HCT116 (cell line): ENCODE data around the gene HMGXB3. TPM values are rescaled to one million over a fixed set of nuclear protein-coding genes. Genes with fewer than 3 reads are reported as not detected.

Source experiments
- ATAC-seq: fragments of 200-7000 bp; cut with Tn5 transposase; 2 replicates; pipeline ENCODE4 v1.9.1; 2020; ENCODE audit warnings: mild to moderate bottlenecking, moderate library complexity
- BruUV-seq: library from RNA; stranded (reverse); fragments of 400-500 nt; replicated peaks from 2 replicates; lab custom pipeline; 2021; lab: Mats Ljungman, UMichigan
- CTCF ChIA-PET: fragments of 300-600 bp; sonication (Branson Sonifier 250); formaldehyde crosslinking; loops from one replicate; lab custom pipeline; 2021; ENCODE audit warnings: antibody characterized with exemption; lab: Charles Lee
- POLR2A ChIA-PET: fragments of 300-600, 350-600 bp; sonication (Branson Sonifier 250); formaldehyde crosslinking; loops from one replicate; lab custom pipeline; 2021; ENCODE audit warnings: antibody characterized with exemption; lab: Charles Lee
- RAD21 ChIA-PET, 2 experiments: fragments of 300-600 bp; sonication (Branson Sonifier 250); formaldehyde crosslinking; loops; one replicate each; lab custom pipeline; 2023; ENCODE audit warnings: low total read pairs in 2 of 2; ENCODE audit not compliant: uncharacterized antibody in 2 of 2, unreplicated experiment in 2 of 2, low non-redundant PET in 1 of 2; lab: Charles Lee
- DNase-seq: peaks from one replicate; pipeline ENCODE4 v3.0.0-alpha.2; 2010; ENCODE audit warnings: low read depth, low spot score
- H2AFZ ChIP-seq: fragments of 200-600 bp; shearing (Covaris generic), sonication (generic); 2 replicates; pipeline ENCODE4 v1.6.1; 2017; ENCODE audit warnings: low read depth, mixed run types, mixed read lengths, antibody characterized with exemption, low read length; ENCODE audit not compliant: poor library complexity, severe bottlenecking
- H3K27ac ChIP-seq: 2 replicates; pipeline ENCODE4 v1.5.1; 2012; ENCODE audit warnings: low read depth, low read length
- H3K27me3 ChIP-seq: fragments of 200-600 bp; sonication (generic); 2 replicates; pipeline ENCODE4 v1.6.1; 2016; ENCODE audit warnings: mixed run types, low read length, mixed read lengths; ENCODE audit not compliant: insufficient read depth
- H3K36me3 ChIP-seq, 2 experiments: fragments of 200-500 bp in 1 of 2; fragments of 200-600 bp in 1 of 2; sonication (Bioruptor generic) in 1 of 2; sonication (generic) in 1 of 2; 2 replicates each; pipeline versions ENCODE4 v1.5.1 to v1.6.1; 2014 to 2016; ENCODE audit warnings: low read length in 2 of 2, inconsistent platforms in 1 of 2, mixed read lengths in 1 of 2, mixed run types in 1 of 2; ENCODE audit not compliant: insufficient read depth in 2 of 2, control insufficient read depth in 1 of 2
- H3K4me1 ChIP-seq, 2 experiments: fragments of 200-600 bp in 1 of 2; sonication (generic) in 1 of 2; 2 replicates each; pipeline versions ENCODE4 v1.5.1 to v1.6.1; 2012 to 2017; ENCODE audit warnings: low read length in 2 of 2, inconsistent platforms in 1 of 2, mild to moderate bottlenecking in 1 of 2, mixed read lengths in 1 of 2, mixed run types in 1 of 2, moderate library complexity in 1 of 2; ENCODE audit not compliant: insufficient read depth in 2 of 2, control insufficient read depth in 1 of 2
- H3K4me2 ChIP-seq: fragments of 200-600 bp; sonication (generic); 2 replicates; pipeline ENCODE4 v1.6.1; 2017; ENCODE audit warnings: mixed run types, low read length, mixed read lengths
- H3K4me3 ChIP-seq, 2 experiments: fragments of 200-600 bp in 1 of 2; sonication (generic) in 1 of 2; replicated peaks in 1 of 2; 2 replicates each; pipeline ENCODE4 v1.5.1; 2011 to 2016; ENCODE audit warnings: low read length in 2 of 2, control low read depth in 1 of 2, low read depth in 1 of 2, mild to moderate bottlenecking in 1 of 2, mixed read lengths in 1 of 2, mixed run types in 1 of 2
- H3K79me2 ChIP-seq: fragments of 200-600 bp; sonication (generic); 2 replicates; pipeline ENCODE4 v1.6.1; 2017; ENCODE audit warnings: mild to moderate bottlenecking, mixed run types, low read length, moderate library complexity, mixed read lengths; ENCODE audit not compliant: insufficient read depth
- H3K9ac ChIP-seq: fragments of 200-600 bp; sonication (generic); 2 replicates; pipeline ENCODE4 v1.6.1; 2016; ENCODE audit warnings: low read length, mixed read lengths
- H3K9me2 ChIP-seq: fragments of 200-600 bp; sonication (generic), shearing (Covaris generic); 2 replicates; pipeline ENCODE4 v1.6.1; 2017; ENCODE audit warnings: mixed run types, mild to moderate bottlenecking, moderate library complexity; ENCODE audit not compliant: insufficient read depth
- H3K9me3 ChIP-seq, 2 experiments: fragments of 200-500 bp in 1 of 2; fragments of 200-600 bp in 1 of 2; sonication (Bioruptor generic) in 1 of 2; sonication (generic) in 1 of 2; 2 replicates each; pipeline ENCODE4 v1.6.1; 2014 to 2017; ENCODE audit warnings: low read length in 2 of 2, mixed read lengths in 2 of 2, inconsistent platforms in 1 of 2, low read depth in 1 of 2, mild to moderate bottlenecking in 1 of 2, mixed run types in 1 of 2, moderate library complexity in 1 of 2; ENCODE audit not compliant: control insufficient read depth in 1 of 2, insufficient read depth in 1 of 2
- H4K20me1 ChIP-seq: fragments of 200-600 bp; sonication (generic), shearing (Covaris generic); 2 replicates; pipeline ENCODE4 v1.6.1; 2017; ENCODE audit warnings: mixed run types, mild to moderate bottlenecking, moderate library complexity; ENCODE audit not compliant: insufficient read depth
- CBX3 ChIP-seq: IDR thresholded peaks from 2 replicates; pipeline ENCODE4 v1.6.1; 2012; ENCODE audit warnings: low read depth
- CEBPB ChIP-seq: IDR thresholded peaks from 2 replicates; pipeline ENCODE4 v1.6.1; 2012; ENCODE audit warnings: low read depth
- ELF1 ChIP-seq: IDR thresholded peaks from 2 replicates; pipeline ENCODE4 v1.6.1; 2012; ENCODE audit warnings: low read depth, borderline replicate concordance
- EZH2 ChIP-seq: fragments of 200-600 bp; sonication (generic); IDR thresholded peaks from 2 replicates; pipeline ENCODE4 v1.6.1; 2017; ENCODE audit warnings: antibody characterized with exemption, mixed run types
- EZH2phosphoT487 ChIP-seq: fragments of 200-600 bp; IDR thresholded peaks from 2 replicates; pipeline ENCODE4 v1.6.1; 2018; ENCODE audit warnings: antibody characterized with exemption, borderline replicate concordance
- JUND ChIP-seq: IDR thresholded peaks from 2 replicates; pipeline ENCODE4 v1.6.1; 2012
- SIN3A ChIP-seq: IDR thresholded peaks from 2 replicates; pipeline ENCODE4 v1.6.1; 2012; ENCODE audit warnings: low read depth
- SP1 ChIP-seq: IDR thresholded peaks from 2 replicates; pipeline ENCODE4 v1.6.1; 2012; ENCODE audit warnings: low read depth
- SRF ChIP-seq: IDR thresholded peaks from 2 replicates; pipeline ENCODE4 v1.6.1; 2012; ENCODE audit warnings: low read depth
- ZNF274 ChIP-seq: fragments of 200-500 bp; sonication (Bioruptor generic); IDR thresholded peaks from 2 replicates; pipeline ENCODE4 v1.6.1; 2014; ENCODE audit warnings: mild to moderate bottlenecking, low read depth, low read length, inconsistent platforms
- intact Hi-C: fragments of 100-400 bp; cut with micrococcal nuclease; formaldehyde crosslinking; loops from 2 replicates; pipeline ENCODE4 v1.10.0; 2022
- total RNA-seq: library from RNA; stranded (reverse); gene quantifications from one replicate; pipeline ENCODE4 v1.2.1, GENCODE V29; 2021; ENCODE audit not compliant: unreplicated experiment
- TF ChIP-seq, protein P1 (sequence below): IDR thresholded peaks from 2 replicates; pipeline ENCODE4 v1.6.1; 2012
- TF ChIP-seq, protein P2 (sequence below): IDR thresholded peaks from 2 replicates; pipeline ENCODE4 v1.6.1; 2012; ENCODE audit warnings: low read depth

HMGXB3 gene
- total RNA-seq, 1 experiment from 2014 or later: 41.8 TPM

DNA sequence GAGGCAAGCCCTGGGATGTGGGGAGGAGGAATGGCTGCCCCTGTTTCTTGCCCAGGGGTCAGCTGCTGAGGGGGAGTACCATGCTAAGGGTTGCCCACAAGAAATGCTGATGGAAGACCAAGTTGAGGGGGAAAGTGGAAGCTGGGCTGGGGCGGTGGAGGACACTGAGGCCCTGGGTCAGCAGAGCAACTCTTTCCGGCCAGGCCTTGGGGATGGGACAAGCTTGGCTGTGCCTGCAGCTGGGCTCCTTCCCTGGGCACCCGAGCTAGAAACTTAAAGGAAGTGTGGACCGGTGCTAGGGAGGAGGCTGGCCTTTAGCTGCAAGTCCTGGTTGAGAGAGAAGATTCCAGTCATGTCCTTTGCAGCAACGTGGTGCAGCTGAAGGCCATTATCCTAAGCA, 63.1 kb downstream of the HMGXB3 start:
- H3K79me2 ChIP-seq: no peaks in the 10 kb centered on the region
- RAD21 ChIA-PET: no interaction called here
- no peaks in the 10 kb centered on the region for H3K27me3 ChIP-seq
- no peak overlapping the region for H3K9ac ChIP-seq
- no TSS peak for BruUV-seq
- POLR2A ChIA-PET: no interaction called here
- no peak overlapping the region for H3K4me2 ChIP-seq
- H3K9me3 ChIP-seq: no peaks in the 10 kb centered on the region
- intact Hi-C loops: no loop called here
- H3K9me2 ChIP-seq: no peaks in the 10 kb centered on the region
- CTCF ChIA-PET: no interaction called here
- no peaks in the 10 kb centered on the region for H4K20me1 ChIP-seq
- DNase-seq (no peak), ATAC-seq (no peak)
- H3K36me3 ChIP-seq: no peaks in the 10 kb centered on the region
- H3K4me3 ChIP-seq: no peak overlapping the region
- H2AFZ ChIP-seq: no peak overlapping the region
- peaks cover 0 to 6% of the 10 kb centered on the region in 2 experiments; a peak in 1 of 4 replicates for H3K4me1 ChIP-seq
- H3K27ac ChIP-seq: no peak overlapping the region
- TF ChIP-seq SIN3A (no peak), JUND (no peak), CBX3 (no peak), SP1 (no peak), ELF1 (no peak), SRF (no peak), EZH2 (no peak), ZNF274 (no peak), EZH2phosphoT487 (no peak), CEBPB (no peak)
- TF ChIP-seq, protein P1, sequence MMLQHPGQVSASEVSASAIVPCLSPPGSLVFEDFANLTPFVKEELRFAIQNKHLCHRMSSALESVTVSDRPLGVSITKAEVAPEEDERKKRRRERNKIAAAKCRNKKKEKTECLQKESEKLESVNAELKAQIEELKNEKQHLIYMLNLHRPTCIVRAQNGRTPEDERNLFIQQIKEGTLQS: no peak
- TF ChIP-seq, protein P2, sequence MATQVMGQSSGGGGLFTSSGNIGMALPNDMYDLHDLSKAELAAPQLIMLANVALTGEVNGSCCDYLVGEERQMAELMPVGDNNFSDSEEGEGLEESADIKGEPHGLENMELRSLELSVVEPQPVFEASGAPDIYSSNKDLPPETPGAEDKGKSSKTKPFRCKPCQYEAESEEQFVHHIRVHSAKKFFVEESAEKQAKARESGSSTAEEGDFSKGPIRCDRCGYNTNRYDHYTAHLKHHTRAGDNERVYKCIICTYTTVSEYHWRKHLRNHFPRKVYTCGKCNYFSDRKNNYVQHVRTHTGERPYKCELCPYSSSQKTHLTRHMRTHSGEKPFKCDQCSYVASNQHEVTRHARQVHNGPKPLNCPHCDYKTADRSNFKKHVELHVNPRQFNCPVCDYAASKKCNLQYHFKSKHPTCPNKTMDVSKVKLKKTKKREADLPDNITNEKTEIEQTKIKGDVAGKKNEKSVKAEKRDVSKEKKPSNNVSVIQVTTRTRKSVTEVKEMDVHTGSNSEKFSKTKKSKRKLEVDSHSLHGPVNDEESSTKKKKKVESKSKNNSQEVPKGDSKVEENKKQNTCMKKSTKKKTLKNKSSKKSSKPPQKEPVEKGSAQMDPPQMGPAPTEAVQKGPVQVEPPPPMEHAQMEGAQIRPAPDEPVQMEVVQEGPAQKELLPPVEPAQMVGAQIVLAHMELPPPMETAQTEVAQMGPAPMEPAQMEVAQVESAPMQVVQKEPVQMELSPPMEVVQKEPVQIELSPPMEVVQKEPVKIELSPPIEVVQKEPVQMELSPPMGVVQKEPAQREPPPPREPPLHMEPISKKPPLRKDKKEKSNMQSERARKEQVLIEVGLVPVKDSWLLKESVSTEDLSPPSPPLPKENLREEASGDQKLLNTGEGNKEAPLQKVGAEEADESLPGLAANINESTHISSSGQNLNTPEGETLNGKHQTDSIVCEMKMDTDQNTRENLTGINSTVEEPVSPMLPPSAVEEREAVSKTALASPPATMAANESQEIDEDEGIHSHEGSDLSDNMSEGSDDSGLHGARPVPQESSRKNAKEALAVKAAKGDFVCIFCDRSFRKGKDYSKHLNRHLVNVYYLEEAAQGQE: no peak
